ENCODE measurements around the gene PHGDH. TPM values are rescaled to one million over a fixed set of nuclear protein-coding genes. Genes with fewer than 3 reads are reported as not detected.

PHGDH gene
- total RNA-seq (3.9 and 6.1 TPM in 2 replicates), polyA plus RNA-seq (1.2 and 3.5 TPM in 2 replicates), polyA minus RNA-seq (2.0 and 3.6 TPM in 2 replicates)
- 6.8 TPM for total RNA-seq (2013)

DNA sequence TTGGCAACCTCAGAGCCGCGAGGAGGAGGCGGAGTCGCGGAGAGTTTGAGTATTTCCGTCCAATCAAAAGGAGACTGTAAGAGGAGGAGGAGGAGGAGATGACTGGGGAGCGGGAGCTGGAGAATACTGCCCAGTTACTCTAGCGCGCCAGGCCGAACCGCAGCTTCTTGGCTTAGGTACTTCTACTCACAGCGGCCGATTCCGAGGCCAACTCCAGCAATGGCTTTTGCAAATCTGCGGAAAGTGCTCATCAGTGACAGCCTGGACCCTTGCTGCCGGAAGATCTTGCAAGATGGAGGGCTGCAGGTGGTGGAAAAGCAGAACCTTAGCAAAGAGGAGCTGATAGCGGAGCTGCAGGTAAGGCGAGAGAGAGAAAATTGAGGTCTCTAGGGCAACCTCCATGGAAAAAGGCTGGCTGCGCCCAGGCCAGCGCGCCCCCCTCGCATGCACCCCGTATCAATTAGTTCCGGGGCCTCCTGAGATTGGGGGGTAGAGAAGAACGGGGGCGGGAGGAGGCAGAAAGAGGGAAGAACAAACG is at the start of gene PHGDH:
Gene PHGDH, plus strand, starts transcription at position 131 of the 538 bp plus-strand sequence. Its CDS starts 89 bp downstream, at position 220.
- H3K9me3 Mint-ChIP-seq (ENCODE audit: insufficient read depth) = no peaks in the 10 kb centered on the region
- DNase-seq = peak; percentile 33
- Histone ChIP-seq H3K4me3 (ENCODE audit: control extremely low read depth in 1 of 5, extremely low read depth in 1 of 5, insufficient read depth in 1 of 5, low read depth in 2 of 5, low read length in 4 of 5) (peak within 1 kb of the TSS; percentile 43 to 69 (median 61)), H3K27me3 (replicated peaks in 1 of 4; ENCODE audit: control extremely low read depth in 1 of 4, control insufficient read depth in 3 of 4, insufficient read depth in 4 of 4, low read length in 3 of 4) (peaks cover 0 to 14% (median 7%) of the 10 kb centered on the region in 4 experiments), H3K4me2 (replicated peaks; ENCODE audit: low read depth, low read length, poor library complexity, severe bottlenecking) (peak within 1 kb of the TSS; percentile 70), H2AFZ (ENCODE audit: insufficient read depth, low read depth, low read length, poor library complexity, severe bottlenecking) (peak within 1 kb of the TSS; percentile 80), H3K79me2 (ENCODE audit: control insufficient read depth, insufficient read depth, low read length) (no peaks in the 10 kb centered on the region), H3K9ac (ENCODE audit: low read length) (peak within 1 kb of the TSS; percentile 65), H3K36me3 (replicated peaks in 1 of 2; ENCODE audit: control extremely low read depth in 1 of 2, control insufficient read depth in 1 of 2, extremely low read depth in 1 of 2, insufficient read depth in 2 of 2, low read length in 1 of 2) (no peaks in the 10 kb centered on the region), H3K27ac (ENCODE audit: low read length in 2 of 2) (no peak within 1 kb of the TSS), H3K4me1 (ENCODE audit: control insufficient read depth in 2 of 2, insufficient read depth in 2 of 2, low read length in 2 of 2) (peaks cover 11 to 12% of the 10 kb centered on the region in 2 donors), H3K9me3 (ENCODE audit: control extremely low read depth in 1 of 3, control insufficient read depth in 2 of 3, insufficient read depth in 1 of 3, low read length in 2 of 3) (no peaks in the 10 kb centered on the region), H4K20me1 (ENCODE audit: control insufficient read depth, insufficient read depth, low read length, poor library complexity, severe bottlenecking) (no peaks in the 10 kb centered on the region)
- ChIA-PET POLR2A (no interaction called here), CTCF (no interaction called here)
- peaks cover 29% of the 10 kb centered on the region for H3K27me3 Mint-ChIP-seq
- H3K4me1 Mint-ChIP-seq = peaks cover 18% of the 10 kb centered on the region
- TF ChIP-seq, protein P1, sequence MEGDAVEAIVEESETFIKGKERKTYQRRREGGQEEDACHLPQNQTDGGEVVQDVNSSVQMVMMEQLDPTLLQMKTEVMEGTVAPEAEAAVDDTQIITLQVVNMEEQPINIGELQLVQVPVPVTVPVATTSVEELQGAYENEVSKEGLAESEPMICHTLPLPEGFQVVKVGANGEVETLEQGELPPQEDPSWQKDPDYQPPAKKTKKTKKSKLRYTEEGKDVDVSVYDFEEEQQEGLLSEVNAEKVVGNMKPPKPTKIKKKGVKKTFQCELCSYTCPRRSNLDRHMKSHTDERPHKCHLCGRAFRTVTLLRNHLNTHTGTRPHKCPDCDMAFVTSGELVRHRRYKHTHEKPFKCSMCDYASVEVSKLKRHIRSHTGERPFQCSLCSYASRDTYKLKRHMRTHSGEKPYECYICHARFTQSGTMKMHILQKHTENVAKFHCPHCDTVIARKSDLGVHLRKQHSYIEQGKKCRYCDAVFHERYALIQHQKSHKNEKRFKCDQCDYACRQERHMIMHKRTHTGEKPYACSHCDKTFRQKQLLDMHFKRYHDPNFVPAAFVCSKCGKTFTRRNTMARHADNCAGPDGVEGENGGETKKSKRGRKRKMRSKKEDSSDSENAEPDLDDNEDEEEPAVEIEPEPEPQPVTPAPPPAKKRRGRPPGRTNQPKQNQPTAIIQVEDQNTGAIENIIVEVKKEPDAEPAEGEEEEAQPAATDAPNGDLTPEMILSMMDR (IDR thresholded peaks at IDR 0.05) = no peak
- no peak for TF ChIP-seq EZH2 (IDR thresholded peaks at IDR 0.05; ENCODE audit: borderline replicate concordance, insufficient read depth, low read depth, low read length, poor library complexity, severe bottlenecking)
- H3K27ac Mint-ChIP-seq = no peak within 1 kb of the TSS
- intact Hi-C loops (cut with micrococcal nuclease) = no loop called here
- H3K4me3 Mint-ChIP-seq = peak within 1 kb of the TSS; percentile 95
- ATAC-seq (ENCODE audit: low read depth) = peak; percentile 70
- WGBS (ENCODE audit: insufficient coverage) = under 1% methylated on average over 27 of the region's 27 CpGs

DNA sequence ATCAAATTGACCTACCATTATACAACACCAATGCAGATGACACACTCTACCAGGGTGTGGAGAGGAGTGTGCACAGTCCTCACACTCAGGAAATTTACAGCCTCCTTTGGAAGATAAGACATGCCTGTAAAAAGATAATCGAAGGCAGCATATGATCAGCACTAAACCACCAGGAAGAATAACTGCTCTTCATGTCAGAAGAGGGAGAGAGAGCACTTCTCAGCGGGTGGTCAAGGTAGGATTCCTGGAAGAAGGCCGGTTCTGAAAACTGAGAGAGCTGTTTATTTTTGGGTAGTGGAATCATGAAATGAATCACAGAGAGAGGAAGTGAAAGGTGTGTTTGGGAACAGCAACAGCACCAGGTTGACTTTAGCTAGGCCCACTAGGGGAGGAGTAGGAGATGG is 49.7 kb upstream of the PHGDH start:
- H3K9ac ChIP-seq (ENCODE audit: low read length) = no peak overlapping the region
- H3K4me3 Mint-ChIP-seq = no peak overlapping the region
- no peak overlapping the region for H3K27ac Mint-ChIP-seq
- H3K36me3 ChIP-seq (replicated peaks in 1 of 2; ENCODE audit: control extremely low read depth in 1 of 2, control insufficient read depth in 1 of 2, extremely low read depth in 1 of 2, insufficient read depth in 2 of 2, low read length in 1 of 2) = no peaks in the 10 kb centered on the region
- H3K4me1 ChIP-seq (ENCODE audit: control insufficient read depth in 2 of 2, insufficient read depth in 2 of 2, low read length in 2 of 2) = no peaks in the 10 kb centered on the region
- no peak overlapping the region for H3K4me3 ChIP-seq (ENCODE audit: control extremely low read depth in 1 of 5, extremely low read depth in 1 of 5, insufficient read depth in 1 of 5, low read depth in 2 of 5, low read length in 4 of 5)
- 78% methylated on average over 2 of the region's 3 CpGs for WGBS (ENCODE audit: insufficient coverage)
- H3K27me3 ChIP-seq (replicated peaks in 1 of 4; ENCODE audit: control extremely low read depth in 1 of 4, control insufficient read depth in 3 of 4, insufficient read depth in 4 of 4, low read length in 3 of 4) = peaks cover 0 to 3% (median 1%) of the 10 kb centered on the region in 4 experiments
- H3K4me2 ChIP-seq (replicated peaks; ENCODE audit: low read depth, low read length, poor library complexity, severe bottlenecking) = no peak overlapping the region
- no peak overlapping the region for H3K27ac ChIP-seq (ENCODE audit: low read length in 2 of 2)
- H3K27me3 Mint-ChIP-seq = peaks cover 15% of the 10 kb centered on the region
- DNase-seq (no peak), ATAC-seq (ENCODE audit: low read depth) (no peak)
- H3K9me3 ChIP-seq (ENCODE audit: control extremely low read depth in 1 of 3, control insufficient read depth in 2 of 3, insufficient read depth in 1 of 3, low read length in 2 of 3) = no peaks in the 10 kb centered on the region
- no peaks in the 10 kb centered on the region for H3K4me1 Mint-ChIP-seq
- intact Hi-C loops (cut with micrococcal nuclease) = no loop called here
- no peak overlapping the region for H2AFZ ChIP-seq (ENCODE audit: insufficient read depth, low read depth, low read length, poor library complexity, severe bottlenecking)
- H3K9me3 Mint-ChIP-seq (ENCODE audit: insufficient read depth) = no peaks in the 10 kb centered on the region
- no peaks in the 10 kb centered on the region for H3K79me2 ChIP-seq (ENCODE audit: control insufficient read depth, insufficient read depth, low read length)
- TF ChIP-seq, protein P1 (IDR thresholded peaks at IDR 0.05) = no peak
- TF ChIP-seq EZH2 (IDR thresholded peaks at IDR 0.05; ENCODE audit: borderline replicate concordance, insufficient read depth, low read depth, low read length, poor library complexity, severe bottlenecking) = no peak
- ChIA-PET CTCF (interaction anchor here (0.9 to 2.1 kb wide), 5 partner anchors 8 to 48 kb away, joined by 3 to 7 read pairs (median 3); partner anchors contain the start of gene ZNF697), POLR2A (no interaction called here)
- no peaks in the 10 kb centered on the region for H4K20me1 ChIP-seq (ENCODE audit: control insufficient read depth, insufficient read depth, low read length, poor library complexity, severe bottlenecking)
